Left lung (tissue), 10 donors: ENCODE results near the gene LARP1. TPM values are rescaled to one million over a fixed set of nuclear protein-coding genes. Genes with fewer than 3 reads are reported as not detected.
A peak's percentile ranks its signal among the peaks of the same experiment; 100 is the strongest.

Experiments
- ATAC-seq: fragments of 200-7000 bp; cut with Tn5 transposase; one replicate; pipeline ENCODE4 v1.9.1; 2020; ENCODE audit warnings: moderate library complexity
- DNase-seq, 4 donors: peaks; one replicate each; pipeline ENCODE4 v3.0.0-alpha.2; 2013 to 2020
- H3K27ac ChIP-seq, 2 donors: fragments of 200-600 bp; sonication (generic) in 1 of 2; one replicate each; pipeline versions ENCODE4 v1.5.0 to v1.8.0; 2020 to 2021
- H3K27me3 ChIP-seq, 2 donors: fragments of 200-600 bp; sonication (generic) in 1 of 2; one replicate each; pipeline versions ENCODE4 v1.5.0 to v1.8.0; 2020 to 2021
- H3K36me3 ChIP-seq, 2 donors: fragments of 200-600 bp; sonication (generic) in 1 of 2; one replicate each; pipeline versions ENCODE4 v1.5.0 to v1.8.0; 2020 to 2021
- H3K4me1 ChIP-seq, 2 donors: fragments of 200-600 bp; one replicate each; pipeline ENCODE4 v1.8.0; 2021
- H3K4me3 ChIP-seq, 2 donors: fragments of 200-600 bp; sonication (generic) in 1 of 2; one replicate each; pipeline versions ENCODE4 v1.5.0 to v1.8.0; 2020 to 2021; ENCODE audit warnings: mild to moderate bottlenecking in 1 of 2
- H3K9me3 ChIP-seq, 2 donors: fragments of 200-600 bp; sonication (generic) in 1 of 2; one replicate each; pipeline versions ENCODE4 v1.5.0 to v1.8.0; 2020 to 2021
- intact Hi-C, 2 donors: fragments of 100-400 bp; cut with DNase I; formaldehyde crosslinking; loops; one replicate each; pipeline versions ENCODE4 v1.11.2 to v1.14.2; 2022
- polyA plus RNA-seq, 6 donors: library from polyadenylated mRNA; unstranded; fragments of 120-200 nt; gene quantifications; one replicate each; pipeline ENCODE4 v1.2.1, GENCODE V29; 2013; ENCODE audit not compliant: insufficient read length in 6 of 6
- total RNA-seq, 2 donors: library from RNA; stranded (reverse); fragmentation: NEBNext Ultra II Directional; extraction: Animal tissue kit (Norgen Biotek cat#: 25700); gene quantifications; one replicate each; pipeline ENCODE4 v1.2.1, GENCODE V29; 2021
- TF ChIP-seq, protein P1 (sequence below), 2 donors: fragments of 200-600 bp; sonication (generic) in 1 of 2; IDR thresholded peaks; one replicate each; pipeline versions ENCODE4 v1.5.0 to v1.8.0; 2021; ENCODE audit warnings: antibody characterized with exemption in 2 of 2
- donor health status: DM: no; HTN: yes; CAD: no.
- donor health status: DM: no; HTN: no; CAD: no.

Gene LARP1
- total and polyA plus RNA-seq, 8 donors, result 90.3 to 172 (median 109) TPM

DNA sequence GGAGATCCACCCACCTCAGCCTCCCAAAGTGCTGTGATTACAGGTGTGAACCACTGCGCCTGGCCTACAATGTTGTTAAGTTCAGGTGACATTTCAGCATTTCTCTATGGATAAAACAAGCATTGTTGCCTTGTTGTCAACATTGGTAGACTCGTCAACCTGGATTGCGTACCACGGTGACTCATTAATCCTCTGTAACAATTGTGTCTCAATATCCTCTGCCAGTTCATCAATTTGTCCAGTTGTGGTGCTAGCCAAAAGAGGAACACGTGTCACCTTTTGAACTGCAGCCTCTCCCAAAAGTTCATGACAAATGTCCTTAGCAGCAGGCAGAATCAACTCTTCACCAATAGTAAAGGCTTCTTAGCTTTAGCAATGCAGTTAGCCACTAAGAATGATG, 46.3 kb upstream of the LARP1 start:
- intact Hi-C loops, result no loop called here

DNA sequence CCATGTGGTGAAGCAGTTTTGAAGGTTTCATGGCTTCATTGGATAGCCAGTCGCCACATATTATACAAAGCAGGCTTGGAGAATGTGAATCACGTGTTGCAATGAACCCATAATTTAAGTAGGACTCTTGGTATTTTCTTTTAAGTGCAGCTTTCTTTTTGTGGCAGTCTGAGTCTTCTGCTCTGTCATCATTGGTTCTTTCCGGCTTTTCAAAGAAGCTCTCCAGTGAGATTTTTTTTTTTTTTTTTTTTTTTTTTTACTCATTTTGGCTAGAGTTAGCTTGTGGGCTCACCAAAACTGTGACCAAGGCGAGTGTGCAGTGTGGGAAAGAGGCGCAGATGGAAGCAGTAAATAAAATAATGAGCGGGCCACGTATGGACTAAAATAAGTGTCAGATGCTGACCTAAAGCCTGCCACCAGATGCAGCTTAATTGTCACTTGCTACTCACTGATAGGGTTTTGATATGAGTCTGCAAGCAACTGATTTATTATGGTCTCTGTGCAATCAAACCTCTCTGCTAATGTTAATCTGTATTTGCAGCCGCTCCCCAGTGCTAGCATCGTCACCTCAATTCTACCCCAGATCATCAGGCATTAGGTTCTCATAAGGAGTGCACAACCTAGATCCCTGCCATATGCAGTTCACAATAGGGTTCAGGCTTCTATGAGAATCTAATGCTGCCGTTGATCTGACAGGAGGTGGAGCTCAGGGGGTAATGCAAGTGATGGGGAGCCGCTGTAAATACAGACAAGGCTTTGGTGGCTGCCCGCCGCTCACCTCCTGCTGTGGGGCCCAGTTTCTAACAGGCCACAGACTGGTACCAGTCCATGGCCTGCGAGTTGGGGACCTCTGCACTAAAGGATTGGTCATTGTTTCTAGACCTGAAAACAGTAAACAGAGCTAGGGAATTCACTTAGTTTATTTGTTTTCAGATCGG, 45.5 kb upstream of the LARP1 start:
- intact Hi-C loops, result no loop called here
- DNase-seq (no peak), ATAC-seq (no peak)
- Histone ChIP-seq H3K9me3 (no peaks in the 10 kb centered on the region), H3K36me3 (no peaks in the 10 kb centered on the region), H3K4me3 (no peak overlapping the region), H3K27me3 (no peaks in the 10 kb centered on the region), H3K27ac (no peak overlapping the region), H3K4me1 (peaks cover 6 to 29% of the 10 kb centered on the region in 2 donors)
- TF ChIP-seq, protein P1, sequence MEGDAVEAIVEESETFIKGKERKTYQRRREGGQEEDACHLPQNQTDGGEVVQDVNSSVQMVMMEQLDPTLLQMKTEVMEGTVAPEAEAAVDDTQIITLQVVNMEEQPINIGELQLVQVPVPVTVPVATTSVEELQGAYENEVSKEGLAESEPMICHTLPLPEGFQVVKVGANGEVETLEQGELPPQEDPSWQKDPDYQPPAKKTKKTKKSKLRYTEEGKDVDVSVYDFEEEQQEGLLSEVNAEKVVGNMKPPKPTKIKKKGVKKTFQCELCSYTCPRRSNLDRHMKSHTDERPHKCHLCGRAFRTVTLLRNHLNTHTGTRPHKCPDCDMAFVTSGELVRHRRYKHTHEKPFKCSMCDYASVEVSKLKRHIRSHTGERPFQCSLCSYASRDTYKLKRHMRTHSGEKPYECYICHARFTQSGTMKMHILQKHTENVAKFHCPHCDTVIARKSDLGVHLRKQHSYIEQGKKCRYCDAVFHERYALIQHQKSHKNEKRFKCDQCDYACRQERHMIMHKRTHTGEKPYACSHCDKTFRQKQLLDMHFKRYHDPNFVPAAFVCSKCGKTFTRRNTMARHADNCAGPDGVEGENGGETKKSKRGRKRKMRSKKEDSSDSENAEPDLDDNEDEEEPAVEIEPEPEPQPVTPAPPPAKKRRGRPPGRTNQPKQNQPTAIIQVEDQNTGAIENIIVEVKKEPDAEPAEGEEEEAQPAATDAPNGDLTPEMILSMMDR (IDR thresholded peaks at IDR 0.05), result no peak

More for the DNA sequence above, 46.3 kb upstream of the LARP1 start:
- ATAC-seq, result no peak
- DNase-seq, result no peak
- Histone ChIP-seq H3K36me3 (no peaks in the 10 kb centered on the region), H3K9me3 (no peaks in the 10 kb centered on the region), H3K4me3 (no peak overlapping the region), H3K27ac (no peak overlapping the region), H3K4me1 (peaks cover 4 to 21% of the 10 kb centered on the region in 2 donors), H3K27me3 (no peaks in the 10 kb centered on the region)
- TF ChIP-seq, protein P1 (IDR thresholded peaks at IDR 0.05), result no peak

DNA sequence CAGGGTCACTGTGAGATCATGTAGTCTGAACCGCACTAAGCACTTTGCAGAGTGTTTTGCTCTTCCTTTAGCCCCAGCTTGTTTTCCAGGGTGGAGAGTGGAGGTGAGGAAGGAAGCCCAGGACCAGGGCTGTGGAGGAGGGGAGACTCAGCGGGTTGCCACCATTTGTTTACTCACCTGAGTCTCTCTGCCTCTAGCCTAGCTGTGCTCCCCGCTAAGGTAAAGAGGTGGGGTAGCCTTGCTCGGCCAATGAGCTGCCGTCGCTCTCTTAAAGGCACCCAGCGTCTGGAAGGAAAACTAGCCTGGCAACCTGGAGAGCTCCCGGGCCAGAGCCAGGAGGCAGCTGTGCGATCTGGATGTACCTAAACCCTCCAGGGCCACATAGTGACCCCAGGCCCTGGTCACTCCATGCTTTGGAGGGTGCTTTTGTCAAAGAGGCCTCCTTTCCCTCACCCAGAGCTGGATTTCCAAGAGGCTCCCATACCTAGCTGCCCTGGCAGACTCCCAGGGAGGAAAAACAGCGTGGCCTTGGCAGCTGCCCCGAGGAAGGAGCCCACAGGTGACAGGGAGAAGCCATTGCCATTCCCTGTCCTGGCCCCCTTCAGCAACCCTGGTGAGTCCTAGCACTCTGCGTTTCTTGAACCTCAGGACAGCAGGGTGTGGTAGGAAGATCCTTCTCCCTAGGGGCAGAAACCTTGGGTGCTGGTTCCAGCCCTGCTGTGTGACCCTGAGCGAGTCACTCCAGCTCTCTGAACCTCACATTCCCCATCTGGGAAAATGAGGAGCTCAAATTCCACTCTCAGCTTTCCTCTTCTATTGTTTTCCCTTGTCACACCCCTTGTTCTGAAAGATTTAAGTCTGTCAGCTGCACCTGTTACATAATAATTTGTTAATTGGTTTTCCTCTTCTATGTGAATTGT, 42.4 kb upstream of the LARP1 start:
- intact Hi-C loops, result no loop called here
- Histone ChIP-seq H3K27me3 (no peaks in the 10 kb centered on the region), H3K36me3 (no peaks in the 10 kb centered on the region), H3K27ac (peak overlapping the region in 1 of 2 donors; percentile 79), H3K4me1 (peaks cover 6 to 35% of the 10 kb centered on the region in 2 donors), H3K9me3 (no peaks in the 10 kb centered on the region), H3K4me3 (peak overlapping the region in 1 of 2 donors; percentile 28)
- ATAC-seq, result peak; percentile 89
- DNase-seq, result peak in 3 of 4 donors; percentile 53 to 82 (median 80)
- TF ChIP-seq, protein P1 (IDR thresholded peaks at IDR 0.05), result no peak

DNA sequence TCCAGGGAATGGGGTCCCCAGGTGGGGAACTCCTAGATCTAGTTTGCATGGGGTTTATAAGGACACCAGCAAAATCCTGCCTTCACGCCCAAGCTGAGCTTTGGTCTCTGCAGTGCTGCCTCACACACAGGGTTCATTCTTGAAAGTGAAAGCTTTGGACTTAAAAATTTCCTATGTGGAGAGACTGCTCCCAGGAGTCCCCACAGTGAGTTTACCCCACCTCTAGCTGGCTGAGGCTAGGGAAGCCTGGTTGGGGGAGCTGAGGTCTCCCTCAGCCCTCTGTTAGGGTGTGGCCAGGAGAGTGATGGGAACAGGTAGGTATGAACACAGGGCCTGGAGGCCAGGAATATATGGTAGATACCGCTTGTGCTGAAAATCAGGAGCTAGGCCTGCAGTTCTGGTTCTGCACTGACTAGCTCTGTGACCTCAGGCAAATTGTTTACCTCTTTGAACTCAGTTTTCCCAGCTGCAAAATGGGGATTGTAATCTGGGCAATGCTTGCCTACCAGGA, 41.5 kb upstream of the LARP1 start:
- H3K4me3 ChIP-seq, result peak overlapping the region in 1 of 2 donors; percentile 28
- no peaks in the 10 kb centered on the region for H3K27me3 ChIP-seq
- H3K9me3 ChIP-seq, result no peaks in the 10 kb centered on the region
- H3K4me1 ChIP-seq, result peaks cover 6 to 29% of the 10 kb centered on the region in 2 donors
- ATAC-seq, result peak; percentile 35
- no peak for DNase-seq
- no peaks in the 10 kb centered on the region for H3K36me3 ChIP-seq
- TF ChIP-seq, protein P1 (IDR thresholded peaks at IDR 0.05), result no peak
- intact Hi-C loops, result no loop called here
- peak overlapping the region; percentile 65 to 79 for H3K27ac ChIP-seq
